Activated T-cell treated with anti-CD3 and anti-CD28 coated beads for 24 hours (primary cell): ENCODE data around the gene PFN3.
"Not testable (repeated sequence)": the region's sequence is repeated elsewhere in the genome, so short reads cannot be mapped to it uniquely, and the experiment has no call there.

ENCODE experiments used
- DNase-seq: peaks from one replicate; pipeline ENCODE4 v3.0.0-alpha.2; 2020; ENCODE audit warnings: low read depth

PFN3 gene

GRCh38 chr5:177393206-177393765 is 7.2 kb downstream of the PFN3 start:
- no peak for DNase-seq

- no peak for DNase-seq
These were observed 7.7 kb downstream of the PFN3 start for GRCh38 chr5:177392765-177393164.

DNA sequence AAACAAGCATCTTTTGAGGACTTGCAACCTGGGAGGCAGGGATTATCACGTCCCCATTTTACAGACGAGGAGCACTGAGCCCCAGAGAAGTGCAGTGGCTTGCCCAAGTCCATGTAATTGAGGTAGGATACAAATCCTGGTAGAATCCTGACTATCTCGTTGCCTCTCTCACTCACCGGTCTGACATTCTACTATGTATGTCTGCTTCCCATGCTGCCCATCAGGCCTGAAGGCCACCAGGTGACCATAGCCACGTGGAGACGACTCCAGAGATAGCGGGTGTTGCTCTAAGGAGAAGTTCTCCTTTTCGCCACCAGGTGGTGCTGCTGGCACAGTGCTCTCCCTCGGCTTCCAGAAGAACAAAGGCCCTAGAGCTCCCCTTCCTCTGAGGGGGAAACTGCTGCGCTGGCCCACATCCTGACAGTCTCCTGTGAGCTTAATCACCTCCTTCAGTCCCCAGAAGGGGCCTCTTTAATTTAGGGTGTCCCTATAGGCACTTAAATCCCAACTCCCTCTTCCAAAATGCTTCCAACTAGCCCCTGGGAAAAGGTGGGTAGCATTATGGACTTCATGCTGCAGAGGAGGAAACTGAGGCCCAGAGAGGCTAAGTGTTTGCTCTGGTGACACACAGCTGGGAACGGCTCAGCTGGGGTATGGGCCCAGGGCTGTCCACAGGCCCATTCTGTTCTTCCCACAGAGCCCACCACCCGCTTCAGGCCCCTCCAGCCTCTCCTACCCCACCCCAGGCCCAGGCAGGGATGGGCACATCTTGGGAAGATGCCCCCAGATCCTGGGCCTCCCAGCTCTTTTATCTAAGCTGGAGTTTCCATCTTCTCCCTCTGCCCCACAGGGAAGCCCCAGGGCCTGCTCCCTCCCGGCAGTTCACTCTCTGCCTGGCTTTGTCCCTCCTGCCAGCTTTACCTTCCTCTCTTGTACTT is 9.8 kb downstream of the PFN3 start:
- peak; percentile 83 for DNase-seq

- DNase-seq: no peak
These were observed 11.0 kb downstream of the PFN3 start for GRCh38 chr5:177389241-177390169.

DNA sequence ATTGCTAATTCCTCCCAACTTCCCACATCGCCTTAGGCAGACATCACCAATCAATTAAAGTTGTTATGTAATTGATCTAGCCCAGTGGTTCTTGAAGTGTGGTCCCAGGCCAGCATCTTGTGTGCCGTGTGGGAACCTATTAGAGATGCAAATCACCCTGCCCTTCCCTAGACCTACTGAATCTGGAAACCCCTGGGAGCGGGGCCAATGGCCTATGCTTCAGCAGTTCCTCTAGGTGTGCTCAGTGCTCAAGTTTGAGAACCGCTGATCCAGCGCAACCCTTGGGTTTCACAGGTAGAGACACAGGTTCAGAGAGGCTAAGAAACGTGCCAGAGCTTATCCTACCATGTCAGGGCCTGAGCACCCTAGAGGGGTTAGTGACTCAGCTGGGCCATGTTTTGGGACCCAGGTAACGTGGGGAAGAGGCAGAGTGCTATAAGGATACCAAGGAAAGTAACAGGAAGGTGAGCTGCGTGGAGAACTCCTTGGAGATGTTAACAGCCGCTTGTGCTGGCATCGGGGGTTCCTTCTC is 11.9 kb downstream of the PFN3 start:
- no peak for DNase-seq

GRCh38 chr5:177387405-177387804 is 13.1 kb downstream of the PFN3 start:
- no peak for DNase-seq

DNA sequence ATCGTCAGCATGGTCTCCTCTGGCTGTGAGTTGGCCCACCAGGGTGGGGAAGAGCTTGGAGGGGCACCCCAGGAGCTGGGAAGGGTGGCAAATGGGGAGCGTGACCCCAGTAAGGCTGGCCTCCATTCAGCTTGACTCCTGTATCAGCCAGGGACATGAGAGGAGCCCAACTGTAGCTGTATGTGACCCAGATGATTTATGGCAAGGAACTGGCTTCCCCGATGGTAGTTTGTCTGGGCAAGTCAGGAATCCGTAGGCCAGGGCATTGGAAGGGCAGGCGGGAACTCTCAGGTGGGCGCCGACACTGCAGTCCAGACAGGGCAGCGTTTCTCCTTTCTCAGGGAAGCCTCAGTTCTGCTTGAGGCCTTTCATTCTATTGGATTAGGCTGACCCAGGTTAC is 13.9 kb downstream of the PFN3 start:
- no peak for DNase-seq

GRCh38 chr5:177385720-177386119 is 14.7 kb downstream of the PFN3 start:
- no peak for DNase-seq

GRCh38 chr5:177384134-177384533 is 16.3 kb downstream of the PFN3 start, which contains the start of gene SLC34A1:
TSS of gene SLC34A1 (plus strand) at chr5:177384434. CDS start at chr5:177385742, 1,308 bp downstream.
- no peak for DNase-seq

- DNase-seq: no peak
These were observed 17.3 kb downstream of the PFN3 start for GRCh38 chr5:177383181-177383580.

GRCh38 chr5:177382423-177383029 is 17.9 kb downstream of the PFN3 start:
- no peak for DNase-seq

- DNase-seq: no peak
These were observed 19.7 kb downstream of the PFN3 start for GRCh38 chr5:177380805-177381126.

DNA sequence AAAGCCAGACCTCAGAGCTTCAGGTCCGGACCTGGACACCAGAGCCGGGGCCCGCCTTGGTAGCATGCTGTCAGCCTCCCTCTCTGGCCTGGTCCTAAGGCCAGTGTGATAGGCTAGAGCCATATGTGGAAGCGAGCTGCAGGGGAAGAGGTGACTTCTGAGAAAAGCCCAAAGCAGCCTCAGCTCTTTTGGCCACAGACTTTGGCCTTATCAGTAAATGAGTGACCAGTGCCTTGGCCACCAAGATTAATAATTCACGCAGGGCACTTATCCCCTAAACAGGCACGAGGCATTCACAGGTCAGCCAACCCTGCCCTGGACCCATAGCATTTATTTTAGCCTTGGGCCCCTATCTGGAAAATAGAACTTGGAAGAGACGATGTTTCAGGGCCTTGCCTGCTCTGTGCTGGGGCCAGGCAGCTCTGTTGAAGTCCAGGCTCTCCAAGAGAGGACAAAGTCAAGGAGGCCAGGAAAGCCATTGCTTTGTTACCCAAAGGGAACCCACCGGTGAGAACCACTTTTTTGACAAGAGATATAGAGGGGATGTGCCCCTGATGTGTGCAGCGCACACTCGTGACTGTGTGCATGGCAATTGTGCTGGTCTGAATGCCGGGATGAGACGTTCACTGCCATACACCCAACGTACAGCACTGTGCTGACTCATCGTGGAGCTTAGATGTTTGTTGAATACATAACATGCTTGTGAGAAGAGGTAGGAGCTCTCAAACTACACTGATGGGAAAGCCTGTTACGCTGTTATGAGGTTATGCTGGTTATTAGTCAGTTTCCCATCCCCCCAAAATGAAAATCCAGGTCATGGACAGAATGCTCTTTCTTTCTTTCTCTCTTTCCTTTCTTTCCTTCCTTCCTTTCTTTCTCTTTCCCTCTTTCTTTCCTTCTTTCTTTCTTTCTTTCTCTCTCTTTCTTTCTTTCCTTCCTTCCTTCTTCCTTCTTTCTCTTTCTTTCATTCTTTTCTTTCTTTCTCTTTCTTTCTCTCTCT is 21.3 kb downstream of the PFN3 start:
- DNase-seq: no peak

DNA sequence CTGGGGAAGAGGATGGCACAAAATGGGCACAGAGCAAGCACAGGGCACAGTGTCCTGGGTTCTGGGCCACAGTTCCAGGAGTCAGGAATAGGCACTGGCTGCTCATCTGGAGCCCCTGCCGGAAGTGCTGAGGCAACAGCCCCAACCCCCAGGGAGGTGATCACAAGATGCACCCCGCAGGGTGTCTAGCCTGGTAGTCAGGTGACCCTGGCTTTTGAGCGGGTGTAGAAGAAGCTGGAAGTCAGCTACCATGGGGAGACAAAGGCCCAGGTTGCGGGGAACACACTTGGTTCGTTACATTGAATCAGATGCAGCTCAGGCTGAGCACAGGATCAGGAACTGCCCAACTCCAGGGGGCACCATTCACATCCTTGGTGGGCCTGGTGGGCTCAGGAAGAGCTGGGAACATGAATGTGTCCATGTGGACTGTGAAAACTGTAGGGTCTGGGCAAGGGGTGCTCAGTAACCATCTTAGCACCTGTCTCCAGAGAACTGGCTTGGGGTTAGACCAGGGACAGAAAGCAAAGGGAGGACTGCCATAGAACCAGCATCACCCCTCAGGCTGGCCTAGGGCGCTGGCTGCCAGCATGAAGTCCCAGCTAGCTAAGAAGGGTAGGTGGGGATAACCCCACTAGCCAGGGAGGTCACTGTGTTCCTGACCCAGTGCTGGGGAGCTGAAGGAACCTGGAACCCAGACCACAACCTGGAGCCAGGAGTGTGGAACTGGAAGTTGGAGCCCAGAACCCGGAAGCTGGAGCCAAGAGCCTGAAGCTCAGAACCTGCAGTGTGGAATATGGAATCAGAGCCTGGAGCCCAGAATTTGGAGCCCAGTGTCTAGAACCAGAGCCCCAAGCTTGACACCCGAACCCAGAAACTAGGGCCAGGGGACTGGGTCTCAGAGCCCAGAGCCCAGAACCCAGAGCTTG is 22.3 kb downstream of the PFN3 start:
- no peak for DNase-seq

DNA sequence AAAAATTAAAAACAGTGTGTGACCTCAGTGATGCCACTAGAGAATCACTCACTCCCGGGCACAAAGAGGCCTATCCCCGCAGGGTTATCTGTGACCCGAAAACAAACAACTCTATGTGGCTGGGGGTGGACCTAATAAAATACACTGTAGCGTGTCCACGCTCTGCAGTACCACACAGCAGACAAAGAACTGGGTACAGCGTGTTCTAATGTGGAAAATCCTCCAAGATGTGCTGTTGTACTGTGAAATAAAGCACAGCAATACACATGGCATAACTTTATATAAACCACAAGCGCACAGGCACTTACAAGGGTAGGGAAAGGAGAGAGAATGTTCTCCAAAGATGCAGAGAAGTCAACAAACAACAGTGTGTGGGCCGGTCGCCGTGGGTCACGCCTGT is 24.4 kb downstream of the PFN3 start:
- DNase-seq: no peak

DNA sequence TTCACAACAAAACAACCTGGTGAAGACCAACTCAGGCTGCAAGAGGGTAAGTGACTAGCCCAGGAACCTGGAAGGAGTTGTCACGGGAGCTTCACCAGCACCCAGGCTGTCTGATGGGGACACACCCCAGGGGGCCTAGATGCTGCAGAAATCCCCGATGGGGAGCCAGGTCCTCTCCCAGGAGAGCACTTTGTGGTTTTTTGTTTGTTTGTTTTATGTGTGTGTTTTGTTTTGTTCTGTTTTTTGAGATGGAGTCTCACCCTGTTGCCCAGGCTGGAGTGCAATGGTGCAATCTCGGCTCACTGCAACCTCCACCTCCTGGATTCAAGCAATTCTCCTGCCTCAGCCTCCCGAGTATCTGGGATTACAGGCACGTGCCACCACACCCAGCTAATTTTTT is 24.9 kb downstream of the PFN3 start:
- not testable (repeated sequence) for DNase-seq

DNA sequence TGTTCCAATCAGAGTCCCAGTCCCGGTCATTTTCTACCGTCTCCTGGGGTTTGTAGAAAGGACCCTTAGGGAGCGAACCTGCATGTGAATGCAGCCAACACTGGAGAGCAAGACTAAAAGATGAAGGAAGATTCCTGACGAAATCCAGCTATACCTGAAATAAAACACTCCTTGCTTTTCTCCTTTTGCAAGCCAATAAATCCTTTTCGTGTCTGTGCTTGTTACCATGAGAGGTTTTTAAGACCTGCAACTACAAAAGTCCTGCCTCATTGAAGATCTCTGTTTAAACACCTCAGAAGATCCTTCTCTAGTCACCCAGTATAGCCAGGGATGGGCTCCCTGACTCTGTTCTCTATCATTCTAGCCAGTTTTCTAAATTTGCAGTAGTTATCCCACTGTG is 26.2 kb downstream of the PFN3 start:
- no peak for DNase-seq

GRCh38 chr5:177373806-177374205 is 26.7 kb downstream of the PFN3 start:
- DNase-seq: no peak

- no peak for DNase-seq
These were observed 27.6 kb downstream of the PFN3 start for GRCh38 chr5:177372910-177373309.
